A549 (cell line): ENCODE results near the gene RBBP5. TPM values are rescaled to one million over a fixed set of nuclear protein-coding genes. Genes with fewer than 3 reads are reported as not detected.

Experiments
- ATAC-seq, 2 experiments: fragments of 200-7000 bp in 1 of 2; fragments of >200 bp in 1 of 2; cut with Nextera tagmentation in 1 of 2; cut with Tn5 transposase in 1 of 2; 3 replicates each; pipeline versions ENCODE4 v1.8.0 to v1.9.1; 2018 to 2020; ENCODE audit warnings: mild to moderate bottlenecking in 1 of 2, moderate library complexity in 1 of 2
- CTCF ChIA-PET: fragments of 300-600 bp; sonication (Branson Sonifier 250); formaldehyde crosslinking; extraction: SDS; loops from one replicate; lab custom pipeline; 2021; ENCODE audit warnings: antibody characterized with exemption, inconsistent platforms; lab: Yijun Ruan, JAX
- POLR2A ChIA-PET: fragments of 350-600 bp; formaldehyde crosslinking; extraction: SDS; loops from one replicate; lab custom pipeline; 2021; ENCODE audit warnings: antibody characterized with exemption, inconsistent platforms; lab: Yijun Ruan, JAX
- DNase-seq, 2 experiments: peaks; one replicate each; pipeline versions ENCODE4 v3.0.0 to v3.0.0-alpha.2; 2011 to 2016; ENCODE audit warnings: low read depth in 1 of 2, low spot score in 1 of 2
- FAIRE-seq: peaks from 2 replicates; lab custom pipeline; 2011; peaks lifted over from hg19 to GRCh38; lab: Jason Lieb, UNC
- H3K27ac ChIP-seq, 2 experiments: fragments of >200 bp; sonication (Bioruptor Twin); formaldehyde crosslinking; 3 replicates each; pipeline ENCODE4 v1.5.1; 2016 to 2017
- H3K4me1 ChIP-seq: fragments of >200 bp; sonication (Bioruptor Twin); formaldehyde crosslinking; 3 replicates; pipeline ENCODE4 v1.6.1; 2016
- H3K4me2 ChIP-seq: fragments of >200 bp; sonication (Bioruptor Twin); formaldehyde crosslinking; 3 replicates; pipeline ENCODE4 v1.6.1; 2016
- H3K4me3 ChIP-seq: fragments of >200 bp; sonication (Bioruptor Twin); formaldehyde crosslinking; 3 replicates; pipeline ENCODE4 v1.5.1; 2016
- H3K9me3 ChIP-seq: fragments of >200 bp; sonication (Bioruptor Twin); formaldehyde crosslinking; 3 replicates; pipeline ENCODE4 v1.6.1; 2016
- ATOH8 ChIP-seq: fragments of 250-450 bp; sonication (Bioruptor Pico); IDR thresholded peaks from 2 replicates; pipeline ENCODE4 v1.5.0; 2020; ENCODE audit warnings: low read depth, mild to moderate bottlenecking, moderate library complexity
- BCL3 ChIP-seq: fragments of >200 bp; sonication (Bioruptor Twin); formaldehyde crosslinking; IDR thresholded peaks from 3 replicates; pipeline ENCODE4 v1.6.1; 2016
- CHD4 ChIP-seq: fragments of 200-600 bp; sonication (generic); IDR thresholded peaks from 2 replicates; pipeline ENCODE4 v1.6.1; 2016; ENCODE audit warnings: antibody characterized with exemption, mild to moderate bottlenecking, borderline replicate concordance
- CTCF ChIP-seq: fragments of >200 bp; sonication (Bioruptor Twin); formaldehyde crosslinking; IDR thresholded peaks from 3 replicates; pipeline ENCODE4 v1.5.1; 2016
- EHF ChIP-seq: fragments of 250-450 bp; sonication (Bioruptor Pico); IDR thresholded peaks from 2 replicates; pipeline ENCODE4 v1.5.0; 2020; ENCODE audit warnings: mild to moderate bottlenecking
- EHMT2 ChIP-seq: fragments of 200-600 bp; sonication (generic); IDR thresholded peaks from 2 replicates; pipeline ENCODE4 v1.6.1; 2016; ENCODE audit warnings: antibody characterized with exemption, low read depth, mild to moderate bottlenecking, moderate library complexity
- FOSL2 ChIP-seq, 2 experiments: fragments of 450-650 bp in 1 of 2; fragments of >200 bp in 1 of 2; sonication (Bioruptor Twin) in 1 of 2; formaldehyde crosslinking; IDR thresholded peaks; 2 replicates each; pipeline versions ENCODE4 v1.5.0 to v1.6.1; 2016 to 2020; ENCODE audit warnings: mild to moderate bottlenecking in 1 of 2, moderate library complexity in 1 of 2
- FOXS1 ChIP-seq: fragments of 250-450 bp; sonication (Bioruptor Pico); IDR thresholded peaks from 2 replicates; pipeline ENCODE4 v1.5.0; 2020; ENCODE audit warnings: mild to moderate bottlenecking, moderate library complexity
- HDAC2 ChIP-seq: fragments of 200-600 bp; sonication (generic); IDR thresholded peaks from 2 replicates; pipeline ENCODE4 v1.6.1; 2016
- HOXB13 ChIP-seq: fragments of 250-450 bp; sonication (Bioruptor Pico); IDR thresholded peaks from 2 replicates; pipeline ENCODE4 v1.5.0; 2020; ENCODE audit warnings: low read depth, mild to moderate bottlenecking, moderate library complexity
- JUN ChIP-seq, 2 experiments: fragments of >200 bp; sonication (Bioruptor Twin); formaldehyde crosslinking; IDR thresholded peaks; 2 replicates in 1 of 2; 3 replicates in 1 of 2; pipeline ENCODE4 v1.6.1; 2016 to 2017
- JUNB ChIP-seq: fragments of >200 bp; sonication (Bioruptor Twin); formaldehyde crosslinking; IDR thresholded peaks from 2 replicates; pipeline ENCODE4 v1.6.1; 2016
- KDM5A ChIP-seq: fragments of 200-600 bp; sonication (generic); IDR thresholded peaks from 2 replicates; pipeline ENCODE4 v1.6.1; 2016; ENCODE audit warnings: antibody characterized with exemption, mild to moderate bottlenecking
- MAZ ChIP-seq: fragments of 150-350 bp; IDR thresholded peaks from 2 replicates; pipeline ENCODE4 v1.6.1; 2014; ENCODE audit warnings: antibody characterized with exemption, low read depth, low read length, borderline replicate concordance
- MYC ChIP-seq: IDR thresholded peaks from 2 replicates; pipeline ENCODE4 v1.6.1; 2012; ENCODE audit warnings: mild to moderate bottlenecking, inconsistent platforms, low read length, improper control_type of control experiment, borderline replicate concordance
- NFE2L2 ChIP-seq: fragments of 150-350 bp; conservative IDR thresholded peaks from 2 replicates; pipeline ENCODE4 v1.6.1; 2014; ENCODE audit warnings: low read length
- PHF8 ChIP-seq: fragments of 200-600 bp; sonication (generic); IDR thresholded peaks from 2 replicates; pipeline ENCODE4 v1.6.1; 2016; ENCODE audit warnings: low read depth, mild to moderate bottlenecking, antibody characterized with exemption, moderate library complexity, borderline replicate concordance
- POLR2AphosphoS2 ChIP-seq: conservative IDR thresholded peaks from 2 replicates; pipeline ENCODE4 v1.6.1; 2012; ENCODE audit warnings: low read length, improper control_type of control experiment, inconsistent platforms
- RAD21 ChIP-seq, 2 experiments: fragments of >200 bp in 1 of 2; sonication (Bioruptor Twin) in 1 of 2; formaldehyde crosslinking in 1 of 2; IDR thresholded peaks in 1 of 2; conservative IDR thresholded peaks in 1 of 2; 2 replicates in 1 of 2; 3 replicates in 1 of 2; pipeline ENCODE4 v1.6.1; 2012 to 2018; ENCODE audit warnings: inconsistent platforms in 1 of 2
- RFX5 ChIP-seq: fragments of 450-650 bp; IDR thresholded peaks from 2 replicates; pipeline ENCODE4 v1.7.1; 2014; ENCODE audit warnings: antibody characterized with exemption, mild to moderate bottlenecking, moderate library complexity
- RNF2 ChIP-seq: fragments of 200-600 bp; sonication (generic); IDR thresholded peaks from 2 replicates; pipeline ENCODE4 v1.6.1; 2016; ENCODE audit warnings: low read depth, mild to moderate bottlenecking, antibody characterized with exemption, moderate library complexity, borderline replicate concordance
- SREBF2 ChIP-seq: fragments of 450-650 bp; IDR thresholded peaks from 2 replicates; pipeline ENCODE4 v1.6.1; 2014; ENCODE audit warnings: mild to moderate bottlenecking, moderate library complexity
- TFCP2L1 ChIP-seq: fragments of 250-450 bp; sonication (Bioruptor Pico); IDR thresholded peaks from 2 replicates; pipeline ENCODE4 v1.5.0; 2021; ENCODE audit warnings: mild to moderate bottlenecking
- TP53 ChIP-seq: fragments of 250-450 bp; sonication (Bioruptor Pico); IDR thresholded peaks from 2 replicates; pipeline ENCODE4 v1.5.0; 2021; ENCODE audit warnings: mild to moderate bottlenecking, moderate library complexity
- ZFP36 ChIP-seq: fragments of 450-650 bp; IDR thresholded peaks from 2 replicates; pipeline ENCODE4 v1.6.1; 2014; ENCODE audit warnings: borderline replicate concordance; ENCODE audit not compliant: partially characterized antibody
- ZNF302 ChIP-seq: fragments of 250-450 bp; sonication (Bioruptor Pico); IDR thresholded peaks from 2 replicates; pipeline ENCODE4 v1.9.0; 2021; ENCODE audit warnings: inconsistent platforms, mild to moderate bottlenecking, moderate library complexity
- WGBS: methylation state at CpG from one replicate; pipeline ENCODE4 v1.1.6; 2017; ENCODE audit errors: missing lambda C conversion rate; 5-methylcytosine and 5-hydroxymethylcytosine counted together
- polyA plus RNA-seq, 4 experiments: library from polyadenylated mRNA; depleted of rRNA in 3 of 4; stranded (reverse); fragments of >200 nt; fragmentation: RNase III in 1 of 4; extraction: RNeasy Plus Mini Kit Qiagen cat#74134 plus additional on column Dnase treatment in 1 of 4; gene quantifications; 2 replicates in 3 of 4; 3 replicates in 1 of 4; pipeline ENCODE4 v1.2.3, GENCODE V29; 2011 to 2017
- TF ChIP-seq, protein P1 (sequence below): IDR thresholded peaks from 2 replicates; pipeline ENCODE4 v1.6.1; 2012
- TF ChIP-seq, protein P2 (sequence below): IDR thresholded peaks from 2 replicates; pipeline ENCODE4 v1.6.1; 2012; ENCODE audit warnings: low read depth, borderline replicate concordance

RBBP5 gene
- polyA plus RNA-seq, 2 of the 4 experiments (the other 2 are of a cell fraction) = 15.9 to 21.8 TPM

GRCh38 chr1:205071801-205072200 lies 50.0 kb downstream of the RBBP5 start:
- no peak overlapping the region for H3K27ac ChIP-seq
- no peak for ATAC-seq
- POLR2A ChIA-PET = no interaction called here
- H3K4me3 ChIP-seq = no peak overlapping the region
- no peaks in the 10 kb centered on the region for H3K4me1 ChIP-seq
- FAIRE-seq = no peak
- H3K4me2 ChIP-seq = no peak overlapping the region
- DNase-seq = no peak
- CTCF ChIA-PET = interaction anchor here (0.8 to 15.7 kb wide), 6 partner anchors 8 to 184 kb away, joined by 3 to 134 read pairs (median 10); no protein-coding TSS in a partner anchor
- no peaks in the 10 kb centered on the region for H3K9me3 ChIP-seq
- TF ChIP-seq ZFP36 = no peak
- TF ChIP-seq KDM5A = no peak
- no peak for TF ChIP-seq POLR2AphosphoS2
- TF ChIP-seq, protein P1, sequence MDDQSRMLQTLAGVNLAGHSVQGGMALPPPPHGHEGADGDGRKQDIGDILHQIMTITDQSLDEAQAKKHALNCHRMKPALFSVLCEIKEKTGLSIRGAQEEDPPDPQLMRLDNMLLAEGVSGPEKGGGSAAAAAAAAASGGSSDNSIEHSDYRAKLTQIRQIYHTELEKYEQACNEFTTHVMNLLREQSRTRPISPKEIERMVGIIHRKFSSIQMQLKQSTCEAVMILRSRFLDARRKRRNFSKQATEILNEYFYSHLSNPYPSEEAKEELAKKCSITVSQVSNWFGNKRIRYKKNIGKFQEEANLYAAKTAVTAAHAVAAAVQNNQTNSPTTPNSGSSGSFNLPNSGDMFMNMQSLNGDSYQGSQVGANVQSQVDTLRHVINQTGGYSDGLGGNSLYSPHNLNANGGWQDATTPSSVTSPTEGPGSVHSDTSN = no peak
- TF ChIP-seq ATOH8 (CRISPR knock-in tag) = no peak
- TF ChIP-seq FOSL2 (IDR thresholded peaks at IDR 0.05) = no peak
- no peak for TF ChIP-seq FOSL2 (CRISPR knock-in tag; IDR thresholded peaks at IDR 0.05)
- TF ChIP-seq MAZ = no peak
- no peak for TF ChIP-seq TP53 (CRISPR knock-in tag)
- no peak for TF ChIP-seq TFCP2L1 (CRISPR knock-in tag)
- TF ChIP-seq FOXS1 (CRISPR knock-in tag) = no peak
- TF ChIP-seq HDAC2 = no peak
- no peak for TF ChIP-seq CHD4
- no peak for TF ChIP-seq RNF2
- TF ChIP-seq SREBF2 = no peak
- TF ChIP-seq, protein P2, sequence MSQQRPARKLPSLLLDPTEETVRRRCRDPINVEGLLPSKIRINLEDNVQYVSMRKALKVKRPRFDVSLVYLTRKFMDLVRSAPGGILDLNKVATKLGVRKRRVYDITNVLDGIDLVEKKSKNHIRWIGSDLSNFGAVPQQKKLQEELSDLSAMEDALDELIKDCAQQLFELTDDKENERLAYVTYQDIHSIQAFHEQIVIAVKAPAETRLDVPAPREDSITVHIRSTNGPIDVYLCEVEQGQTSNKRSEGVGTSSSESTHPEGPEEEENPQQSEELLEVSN = no peak
- no peak for TF ChIP-seq ZNF302 (CRISPR knock-in tag)
- TF ChIP-seq HOXB13 (CRISPR knock-in tag) = no peak
- TF ChIP-seq JUNB = no peak
- WGBS = 77% methylated on average over 10 of the region's 12 CpGs

DNA sequence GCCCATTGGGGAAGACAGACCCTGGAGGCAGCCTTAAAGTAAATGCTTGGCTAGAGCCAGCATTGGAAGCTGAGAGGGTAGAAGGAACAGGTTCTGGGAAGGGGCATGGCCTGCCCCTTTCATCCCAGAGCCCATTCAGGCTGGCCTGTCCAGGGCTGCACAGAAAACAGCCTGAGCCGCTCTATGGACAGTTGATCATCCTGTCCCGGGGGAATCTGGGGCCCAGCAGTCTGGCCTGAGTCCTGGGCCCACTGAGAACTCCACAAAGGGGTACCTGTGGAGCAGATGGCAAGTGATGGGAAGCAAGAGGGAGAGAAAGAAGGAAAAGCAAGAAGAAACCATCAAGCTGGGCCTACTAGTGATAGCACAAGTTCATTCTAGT lies 50.8 kb downstream of the RBBP5 start:
- ATAC-seq (no peak), FAIRE-seq (no peak), DNase-seq (no peak)
- ChIA-PET POLR2A (no interaction called here), CTCF (interaction anchor here (0.8 to 15.7 kb wide), 7 partner anchors 9 to 185 kb away, joined by 3 to 134 read pairs (median 5); no protein-coding TSS in a partner anchor)
- 61% methylated on average over 2 of the region's 2 CpGs for WGBS
- TF ChIP-seq RNF2 (no peak), BCL3 (no peak), TFCP2L1 (CRISPR knock-in tag) (no peak), JUN (IDR thresholded peaks at IDR 0.05) (no peak), EHF (CRISPR knock-in tag) (no peak), PHF8 (no peak), MYC (no peak), ZNF302 (CRISPR knock-in tag) (no peak), RFX5 (no peak), FOSL2 (IDR thresholded peaks at IDR 0.05) (no peak), FOSL2 (CRISPR knock-in tag; IDR thresholded peaks at IDR 0.05) (no peak), RAD21 (conservative IDR thresholded peaks at IDR 0.05 in 1 of 2, IDR thresholded peaks at IDR 0.05 in 1 of 2) (no peak), EHMT2 (no peak), NFE2L2 (no peak), CTCF (no peak)
- TF ChIP-seq, protein P1 = no peak
- no peak overlapping the region for H3K4me2 ChIP-seq
- no peak overlapping the region for H3K4me3 ChIP-seq
- no peaks in the 10 kb centered on the region for H3K4me1 ChIP-seq
- no peaks in the 10 kb centered on the region for H3K9me3 ChIP-seq
- no peak overlapping the region for H3K27ac ChIP-seq
